Astrocyte of the spinal cord (primary cell): Measurements from ENCODE around the gene ITGAE.
A peak's percentile ranks its signal among the peaks of the same experiment; 100 is the strongest.

Experiments
- DNase-seq: peaks from one replicate; pipeline ENCODE4 v3.0.0; 2011; ENCODE audit warnings: low read depth, low spot score
- H3K4me3 ChIP-seq: 2 replicates; pipeline ENCODE4 v1.5.1; 2011; ENCODE audit warnings: low read depth, mild to moderate bottlenecking, low read length, moderate library complexity
- CTCF ChIP-seq: IDR thresholded peaks from 2 replicates; pipeline ENCODE4 v1.5.1; 2012; ENCODE audit warnings: low read depth, mild to moderate bottlenecking, low read length, inconsistent platforms
- in situ Hi-C: cut with HindIII; loops from 2 replicates; pipeline ENCODE4 v1.10.0; 2017; ENCODE audit warnings: low sequenced_read_pairs

ITGAE gene

DNA sequence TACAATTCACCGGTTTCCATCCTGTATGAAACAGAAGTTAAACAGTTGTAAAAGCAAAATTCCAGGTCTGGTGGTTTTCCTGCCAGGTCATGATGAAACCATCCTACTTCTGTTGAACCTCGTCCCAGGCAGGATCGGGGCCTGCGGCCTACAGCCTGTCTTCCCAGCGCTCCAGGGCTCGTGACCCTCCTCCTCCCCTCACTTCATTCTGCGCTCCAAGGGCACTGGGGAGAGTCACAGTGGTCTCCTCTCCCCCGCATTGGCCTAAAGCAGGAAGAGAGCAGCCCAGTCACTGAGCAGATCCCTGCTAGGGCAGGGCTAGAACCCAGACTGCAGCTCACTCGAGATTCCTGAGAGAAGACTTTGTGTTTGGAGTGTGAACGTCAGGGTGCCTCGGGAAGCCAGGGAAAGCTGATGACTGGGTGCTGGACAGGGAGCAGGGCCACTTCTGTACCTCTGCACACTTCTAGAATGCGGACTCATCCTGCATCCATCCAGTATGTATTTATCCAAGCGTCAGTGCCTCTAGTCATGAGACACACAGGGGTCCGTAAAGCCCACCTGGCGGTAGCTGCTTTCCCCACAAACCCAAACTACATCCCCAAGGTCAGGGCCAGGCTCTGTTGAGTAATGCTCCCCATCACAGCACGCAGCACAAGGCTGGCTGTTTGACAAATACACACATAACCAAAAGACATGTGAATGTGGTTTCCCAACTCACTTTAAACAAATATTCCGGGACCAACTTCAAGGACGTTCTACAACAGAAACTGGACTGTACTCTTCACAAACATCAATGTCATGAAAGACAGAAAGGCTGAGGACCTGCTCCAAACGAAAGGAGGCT lies 1.7 kb upstream of the ITGAE start:
- in situ Hi-C loops: no loop called here
- H3K4me3 ChIP-seq: no peak overlapping the region
- TF ChIP-seq CTCF: no peak
- peak; percentile 89 for DNase-seq

DNA sequence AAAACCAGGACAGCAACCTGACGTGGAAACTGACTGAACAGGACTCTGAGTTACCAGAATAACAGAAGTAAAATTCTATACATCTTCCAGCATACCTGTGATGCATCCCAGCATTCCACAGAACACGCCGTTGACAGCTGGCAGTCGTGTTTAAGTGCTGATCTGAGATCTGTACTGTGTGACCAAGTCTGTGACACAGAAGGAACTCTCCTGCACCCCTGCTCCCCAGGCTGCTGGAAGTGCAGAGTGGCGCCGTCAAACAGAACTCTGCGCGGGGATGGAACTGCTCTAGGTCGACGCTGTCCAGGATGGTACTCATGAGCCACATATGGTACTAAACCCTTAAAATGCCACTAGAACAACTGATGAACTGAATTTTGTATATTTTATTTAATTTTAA lies 804 bp upstream of the ITGAE start:
- in situ Hi-C loops: no loop called here
- DNase-seq: no peak
- H3K4me3 ChIP-seq: no peak overlapping the region
- TF ChIP-seq CTCF: no peak

DNA sequence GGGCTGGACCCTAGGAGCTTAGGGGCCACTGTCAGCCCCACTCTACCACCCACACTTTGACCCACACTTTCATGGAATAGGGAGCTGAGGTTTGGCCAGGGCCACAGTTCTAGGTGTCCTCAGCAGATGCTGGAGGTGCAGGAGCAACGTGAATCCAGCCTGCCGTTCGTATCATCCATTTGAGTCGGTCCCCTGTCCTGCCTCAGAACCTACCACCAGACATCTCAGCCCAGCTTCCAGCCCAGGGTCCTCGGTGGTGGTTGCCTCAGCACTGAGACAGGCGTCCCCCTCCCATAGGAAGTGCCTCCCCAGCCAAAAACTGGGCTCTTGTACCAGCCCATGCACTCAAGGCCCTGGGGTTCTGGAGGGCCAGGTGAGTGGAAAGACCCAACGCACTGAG lies 359 bp upstream of the ITGAE start:
- in situ Hi-C loops: no loop called here
- TF ChIP-seq CTCF: no peak
- DNase-seq: no peak
- H3K4me3 ChIP-seq: no peak overlapping the region

- H3K4me3 ChIP-seq: no peak overlapping the region
- no peak for DNase-seq
- no peak for TF ChIP-seq CTCF
- in situ Hi-C loops: no loop called here
Observed at GRCh38 chr17:3799181-3799945, 1.6 kb downstream of the ITGAE start.

- DNase-seq: no peak
- no peak overlapping the region for H3K4me3 ChIP-seq
- TF ChIP-seq CTCF: no peak
- in situ Hi-C loops: no loop called here
Observed at GRCh38 chr17:3798273-3799180, 2.5 kb downstream of the ITGAE start.

DNA sequence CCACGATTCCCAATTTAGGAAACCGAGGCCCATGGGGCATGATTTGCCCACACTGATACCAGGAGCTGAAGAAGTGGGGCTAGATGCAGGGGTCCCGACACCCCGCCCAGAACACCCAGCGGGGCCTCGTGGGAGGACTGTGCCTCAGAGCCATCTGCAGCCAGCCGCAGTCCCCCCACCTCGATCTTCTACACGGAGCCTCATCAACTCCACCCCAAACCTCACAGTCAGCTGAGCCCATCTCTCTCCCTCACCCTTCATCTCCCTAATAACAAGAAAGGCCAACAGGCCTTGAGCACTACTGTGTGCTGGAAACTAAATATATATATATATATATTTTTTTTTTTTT lies 4.2 kb downstream of the ITGAE start:
- DNase-seq: no peak
- in situ Hi-C loops: no loop called here
- TF ChIP-seq CTCF: no peak
- H3K4me3 ChIP-seq: no peak overlapping the region
